IPS-20b (cell line): ENCODE results near the gene IFT57.

Source experiments
- H3K27ac ChIP-seq: one replicate; pipeline ENCODE4 v1.5.1; 2013; ENCODE audit warnings: low read length
- H3K27me3 ChIP-seq: 2 replicates; pipeline ENCODE4 v1.6.1; 2013; ENCODE audit warnings: mild to moderate bottlenecking, low read length, inconsistent platforms; ENCODE audit not compliant: insufficient read depth
- H3K36me3 ChIP-seq: 2 replicates; pipeline ENCODE4 v1.6.1; 2013; ENCODE audit warnings: low read depth, mild to moderate bottlenecking, inconsistent platforms, low read length, moderate library complexity; ENCODE audit not compliant: insufficient read depth
- H3K4me1 ChIP-seq: 2 replicates; pipeline ENCODE4 v1.6.1; 2013; ENCODE audit warnings: mild to moderate bottlenecking, control low read depth, inconsistent platforms, low read length, moderate library complexity; ENCODE audit not compliant: insufficient read depth
- H3K4me3 ChIP-seq: 2 replicates; pipeline ENCODE4 v1.5.1; 2013; ENCODE audit warnings: mild to moderate bottlenecking, low read length, inconsistent platforms
- H3K9ac ChIP-seq: 2 replicates; pipeline ENCODE4 v1.6.1; 2013; ENCODE audit warnings: low read depth, mild to moderate bottlenecking, inconsistent platforms, low read length, moderate library complexity
- H3K9me3 ChIP-seq: 2 replicates; pipeline ENCODE4 v1.6.1; 2013; ENCODE audit warnings: mild to moderate bottlenecking, low read depth, low read length, inconsistent platforms; ENCODE audit not compliant: insufficient read depth

The IFT57 gene

DNA sequence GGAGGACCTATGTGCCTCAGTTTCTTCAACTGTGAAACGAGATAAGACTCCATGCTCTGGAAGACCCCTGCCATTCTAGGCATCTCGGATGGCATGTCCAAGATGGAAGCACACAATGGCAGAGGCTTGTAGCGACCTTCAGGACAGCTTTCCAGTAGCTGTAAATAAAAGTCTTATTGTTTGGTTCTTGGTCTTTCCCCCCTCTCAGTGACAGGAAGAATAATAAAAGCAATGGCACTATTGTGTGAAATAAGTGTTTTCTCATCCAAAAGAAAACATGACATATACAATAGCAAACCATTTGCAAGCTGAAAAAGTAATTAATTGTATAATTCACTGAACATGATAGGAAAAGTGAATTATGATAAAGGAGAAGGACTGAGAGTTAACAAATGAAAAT, 98.9 kb downstream of the IFT57 start:
- Histone ChIP-seq H3K4me3 (no peak overlapping the region), H3K36me3 (no peaks in the 10 kb centered on the region), H3K4me1 (peaks cover 4% of the 10 kb centered on the region; the same call in 1 of the 2 replicates), H3K27ac (no peak overlapping the region), H3K9ac (no peak overlapping the region), H3K9me3 (no peaks in the 10 kb centered on the region), H3K27me3 (no peaks in the 10 kb centered on the region)

GRCh38 chr3:108122276-108122675, 99.9 kb downstream of the IFT57 start:
- no peaks in the 10 kb centered on the region for H3K36me3 ChIP-seq
- no peak overlapping the region for H3K9ac ChIP-seq
- no peak overlapping the region for H3K27ac ChIP-seq
- H3K9me3 ChIP-seq: no peaks in the 10 kb centered on the region
- no peak overlapping the region for H3K4me3 ChIP-seq
- no peaks in the 10 kb centered on the region for H3K27me3 ChIP-seq
- H3K4me1 ChIP-seq: peaks cover 4% of the 10 kb centered on the region; the same call in 1 of the 2 replicates

DNA sequence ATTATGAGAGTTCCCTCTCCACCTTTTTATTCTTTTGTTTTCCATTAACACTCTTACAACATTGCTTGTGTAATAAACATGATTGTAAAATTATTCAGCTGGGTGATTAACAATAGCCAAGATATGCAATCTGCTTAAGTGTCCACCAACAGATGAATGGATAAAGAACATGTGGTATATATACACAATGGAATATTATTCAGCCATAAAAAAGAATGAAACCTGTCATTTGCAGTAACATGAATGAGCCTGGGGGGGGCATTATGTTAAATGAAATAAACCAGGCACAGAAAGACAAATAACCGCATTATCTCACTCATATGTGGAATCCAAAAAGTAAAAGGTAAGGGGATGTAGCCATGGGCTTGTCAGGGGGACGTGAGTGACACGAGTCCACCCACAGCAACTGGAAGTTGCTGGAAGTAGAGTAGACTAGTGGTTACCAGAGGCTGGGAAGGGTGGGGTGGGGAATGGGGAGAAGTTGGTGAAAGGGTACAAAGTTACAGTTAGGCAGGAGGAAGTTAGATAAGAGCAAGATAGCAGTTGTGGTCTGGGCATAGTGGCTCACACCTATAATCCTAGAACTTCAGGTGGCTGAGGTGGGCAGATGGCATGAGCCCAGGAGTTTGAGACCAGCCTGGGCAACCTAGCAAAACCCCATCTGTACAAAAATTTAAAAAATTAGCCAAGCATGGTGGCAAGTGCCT, 102.7 kb downstream of the IFT57 start:
- no peaks in the 10 kb centered on the region for H3K9me3 ChIP-seq
- H3K4me3 ChIP-seq: no peak overlapping the region
- peaks cover 4% of the 10 kb centered on the region; the same call in 1 of the 2 replicates for H3K4me1 ChIP-seq
- H3K9ac ChIP-seq: no peak overlapping the region
- H3K27ac ChIP-seq: no peak overlapping the region
- no peaks in the 10 kb centered on the region for H3K36me3 ChIP-seq
- H3K27me3 ChIP-seq: no peaks in the 10 kb centered on the region

- Histone ChIP-seq H3K36me3 (no peaks in the 10 kb centered on the region), H3K27me3 (no peaks in the 10 kb centered on the region), H3K4me3 (no peak overlapping the region), H3K27ac (no peak overlapping the region), H3K9ac (no peak overlapping the region), H3K4me1 (no peaks in the 10 kb centered on the region), H3K9me3 (no peaks in the 10 kb centered on the region)
These were observed 104.0 kb downstream of the IFT57 start for GRCh38 chr3:108118038-108118768.

GRCh38 chr3:108117241-108117775, 104.9 kb downstream of the IFT57 start:
- Histone ChIP-seq H3K9ac (no peak overlapping the region), H3K27ac (no peak overlapping the region), H3K9me3 (no peaks in the 10 kb centered on the region), H3K4me1 (no peaks in the 10 kb centered on the region), H3K27me3 (no peaks in the 10 kb centered on the region), H3K36me3 (no peaks in the 10 kb centered on the region), H3K4me3 (no peak overlapping the region)

GRCh38 chr3:108114423-108115065, 107.7 kb downstream of the IFT57 start:
- Histone ChIP-seq H3K4me3 (no peak overlapping the region), H3K27me3 (no peaks in the 10 kb centered on the region), H3K36me3 (no peaks in the 10 kb centered on the region), H3K4me1 (no peaks in the 10 kb centered on the region), H3K9me3 (no peaks in the 10 kb centered on the region), H3K27ac (no peak overlapping the region), H3K9ac (no peak overlapping the region)

- no peaks in the 10 kb centered on the region for H3K4me1 ChIP-seq
- no peak overlapping the region for H3K4me3 ChIP-seq
- H3K27ac ChIP-seq: no peak overlapping the region
- H3K36me3 ChIP-seq: no peaks in the 10 kb centered on the region
- no peaks in the 10 kb centered on the region for H3K9me3 ChIP-seq
- H3K27me3 ChIP-seq: no peaks in the 10 kb centered on the region
- H3K9ac ChIP-seq: no peak overlapping the region
These were observed 108.2 kb downstream of the IFT57 start for GRCh38 chr3:108113975-108114374.

DNA sequence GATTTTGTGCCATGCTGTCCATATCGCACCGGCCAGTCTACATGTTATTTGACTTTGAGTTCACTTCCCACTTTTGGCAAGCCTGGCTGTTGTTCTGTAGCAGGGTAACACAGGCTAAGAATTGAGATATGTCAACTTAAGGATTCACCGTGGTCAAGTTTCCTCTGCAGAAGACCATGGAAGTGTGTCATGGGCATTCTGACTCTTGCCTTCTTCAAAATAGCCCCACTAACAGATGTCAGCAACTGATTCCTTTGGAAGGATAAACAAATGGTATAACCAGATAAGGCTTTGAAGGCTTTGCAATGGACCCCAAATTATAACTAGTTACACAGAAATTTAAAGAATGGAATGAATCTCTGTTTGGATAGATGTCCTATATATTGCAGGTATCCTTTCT, 111.3 kb downstream of the IFT57 start:
- H3K4me1 ChIP-seq: no peaks in the 10 kb centered on the region
- no peak overlapping the region for H3K9ac ChIP-seq
- H3K36me3 ChIP-seq: no peaks in the 10 kb centered on the region
- H3K9me3 ChIP-seq: no peaks in the 10 kb centered on the region
- no peak overlapping the region for H3K27ac ChIP-seq
- H3K27me3 ChIP-seq: no peaks in the 10 kb centered on the region
- H3K4me3 ChIP-seq: no peak overlapping the region
